Measurements from ENCODE around the gene ESRRB.

Gene ESRRB

GRCh38 chr14:76491172-76491930 is 115.4 kb downstream of the ESRRB start:
- DNase-seq (ENCODE audit: extremely low read depth in 1 of 2, low read depth in 1 of 2), result no peak

GRCh38 chr14:76495983-76496382 is 120.0 kb downstream of the ESRRB start:
- no peak for DNase-seq (ENCODE audit: extremely low read depth in 1 of 2, low read depth in 1 of 2)

- DNase-seq (ENCODE audit: extremely low read depth in 1 of 2, low read depth in 1 of 2), result no peak
These were observed 120.7 kb downstream of the ESRRB start for GRCh38 chr14:76496595-76496994.

GRCh38 chr14:76497550-76498462 is 121.9 kb downstream of the ESRRB start:
- DNase-seq (ENCODE audit: extremely low read depth in 1 of 2, low read depth in 1 of 2), result no peak

GRCh38 chr14:76498463-76498935 is 122.6 kb downstream of the ESRRB start:
- DNase-seq (ENCODE audit: extremely low read depth in 1 of 2, low read depth in 1 of 2), result no peak

GRCh38 chr14:76498976-76499375 is 123.0 kb downstream of the ESRRB start:
- no peak for DNase-seq (ENCODE audit: extremely low read depth in 1 of 2, low read depth in 1 of 2)

GRCh38 chr14:76499399-76499798 is 123.5 kb downstream of the ESRRB start:
- no peak for DNase-seq (ENCODE audit: extremely low read depth in 1 of 2, low read depth in 1 of 2)

- no peak for DNase-seq (ENCODE audit: extremely low read depth in 1 of 2, low read depth in 1 of 2)
These were observed 124.1 kb downstream of the ESRRB start for GRCh38 chr14:76500011-76500410.

GRCh38 chr14:76500480-76500879 is 124.5 kb downstream of the ESRRB start:
- DNase-seq (ENCODE audit: extremely low read depth in 1 of 2, low read depth in 1 of 2), result no peak

- DNase-seq (ENCODE audit: extremely low read depth in 1 of 2, low read depth in 1 of 2), result no peak
These were observed 125.3 kb downstream of the ESRRB start for GRCh38 chr14:76501156-76501720.

GRCh38 chr14:76502219-76502618 is 126.3 kb downstream of the ESRRB start:
- no peak for DNase-seq (ENCODE audit: extremely low read depth in 1 of 2, low read depth in 1 of 2)

GRCh38 chr14:76502638-76503037 is 126.7 kb downstream of the ESRRB start:
- no peak for DNase-seq (ENCODE audit: extremely low read depth in 1 of 2, low read depth in 1 of 2)

- DNase-seq (ENCODE audit: extremely low read depth in 1 of 2, low read depth in 1 of 2), result no peak
These were observed 133.4 kb downstream of the ESRRB start for GRCh38 chr14:76509311-76509710.

- DNase-seq (ENCODE audit: extremely low read depth in 1 of 2, low read depth in 1 of 2), result no peak
These were observed 134.2 kb downstream of the ESRRB start for GRCh38 chr14:76510181-76510580.

GRCh38 chr14:76514213-76514998 is 138.5 kb downstream of the ESRRB start:
- DNase-seq (ENCODE audit: extremely low read depth in 1 of 2, low read depth in 1 of 2), result no peak

GRCh38 chr14:76516884-76517283 is 140.9 kb downstream of the ESRRB start:
- DNase-seq (ENCODE audit: extremely low read depth in 1 of 2, low read depth in 1 of 2), result no peak

- no peak for DNase-seq (ENCODE audit: extremely low read depth in 1 of 2, low read depth in 1 of 2)
These were observed 142.4 kb downstream of the ESRRB start for GRCh38 chr14:76518366-76518765.

- no peak for DNase-seq (ENCODE audit: extremely low read depth in 1 of 2, low read depth in 1 of 2)
These were observed 149.3 kb downstream of the ESRRB start for GRCh38 chr14:76525106-76525821.

GRCh38 chr14:76531085-76531484 is 155.1 kb downstream of the ESRRB start:
- no peak for DNase-seq (ENCODE audit: extremely low read depth in 1 of 2, low read depth in 1 of 2)

GRCh38 chr14:76531821-76532318 is 155.9 kb downstream of the ESRRB start:
- DNase-seq (ENCODE audit: extremely low read depth in 1 of 2, low read depth in 1 of 2), result no peak
